ENCODE results near the gene HBZ. TPM values are rescaled to one million over a fixed set of nuclear protein-coding genes. Genes with fewer than 3 reads are reported as not detected.
"Not testable (repeated sequence)": the region's sequence is repeated elsewhere in the genome, so short reads cannot be mapped to it uniquely, and the experiment has no call there.

HBZ gene
- total and polyA plus RNA-seq, 7 donors = 0.05 to 0.12 (median 0.11) TPM; not detected in 4

DNA sequence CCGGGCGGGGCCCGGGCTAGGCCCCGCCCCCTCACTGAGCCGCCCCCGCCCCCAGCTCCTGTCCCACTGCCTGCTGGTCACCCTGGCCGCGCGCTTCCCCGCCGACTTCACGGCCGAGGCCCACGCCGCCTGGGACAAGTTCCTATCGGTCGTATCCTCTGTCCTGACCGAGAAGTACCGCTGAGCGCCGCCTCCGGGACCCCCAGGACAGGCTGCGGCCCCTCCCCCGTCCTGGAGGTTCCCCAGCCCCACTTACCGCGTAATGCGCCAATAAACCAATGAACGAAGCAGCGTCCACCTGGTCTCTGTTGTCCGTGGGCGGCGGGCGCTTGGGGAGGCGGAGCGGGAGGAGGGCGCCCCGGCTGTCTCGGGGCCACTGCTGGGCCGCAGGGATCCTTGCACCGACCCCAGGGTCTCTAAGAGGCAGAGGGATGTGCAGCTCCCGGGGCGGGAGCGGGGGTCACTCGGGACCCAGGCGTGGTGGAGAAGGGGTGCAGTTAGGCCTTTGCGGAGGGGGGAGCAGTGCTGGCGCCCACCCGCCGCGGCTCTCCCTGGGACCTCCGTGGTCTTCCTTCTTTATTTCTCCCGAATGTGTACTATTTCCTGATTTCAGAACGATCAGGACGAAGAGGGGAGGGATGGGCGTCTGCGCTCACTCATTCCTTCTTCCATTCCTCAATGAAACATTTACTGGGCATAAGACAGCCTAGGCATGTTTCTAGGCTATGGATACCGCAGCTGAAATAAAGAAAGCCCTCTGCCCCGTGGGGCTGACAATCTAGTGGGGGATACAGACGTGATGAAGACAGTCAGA lies 2.0 kb downstream of the HBZ start:
- 1% methylated on average over 48 to 55 of the region's 59 CpGs for WGBS, 3 donors

GRCh38 chr16:155031-155398 lies 2.6 kb downstream of the HBZ start:
- Histone ChIP-seq H3K9me3 (no peaks in the 10 kb centered on the region), H3K27me3 (ENCODE audit: insufficient read depth in 3 of 3, low read length in 2 of 3) (peaks cover 0 to 47% (median 7%) of the 10 kb centered on the region in 3 donors), H3K36me3 (ENCODE audit: insufficient read depth in 1 of 2, low read depth in 1 of 2) (no peaks in the 10 kb centered on the region), H3K4me1 (peaks cover 7% of the 10 kb centered on the region), H3K4me3 (peak overlapping the region; percentile 63), H3K27ac (no peak overlapping the region)
- intact Hi-C loops (cut with DNase I) = no loop called here
- ATAC-seq (no peak), DNase-seq (no peak)
- TF ChIP-seq, protein P1, sequence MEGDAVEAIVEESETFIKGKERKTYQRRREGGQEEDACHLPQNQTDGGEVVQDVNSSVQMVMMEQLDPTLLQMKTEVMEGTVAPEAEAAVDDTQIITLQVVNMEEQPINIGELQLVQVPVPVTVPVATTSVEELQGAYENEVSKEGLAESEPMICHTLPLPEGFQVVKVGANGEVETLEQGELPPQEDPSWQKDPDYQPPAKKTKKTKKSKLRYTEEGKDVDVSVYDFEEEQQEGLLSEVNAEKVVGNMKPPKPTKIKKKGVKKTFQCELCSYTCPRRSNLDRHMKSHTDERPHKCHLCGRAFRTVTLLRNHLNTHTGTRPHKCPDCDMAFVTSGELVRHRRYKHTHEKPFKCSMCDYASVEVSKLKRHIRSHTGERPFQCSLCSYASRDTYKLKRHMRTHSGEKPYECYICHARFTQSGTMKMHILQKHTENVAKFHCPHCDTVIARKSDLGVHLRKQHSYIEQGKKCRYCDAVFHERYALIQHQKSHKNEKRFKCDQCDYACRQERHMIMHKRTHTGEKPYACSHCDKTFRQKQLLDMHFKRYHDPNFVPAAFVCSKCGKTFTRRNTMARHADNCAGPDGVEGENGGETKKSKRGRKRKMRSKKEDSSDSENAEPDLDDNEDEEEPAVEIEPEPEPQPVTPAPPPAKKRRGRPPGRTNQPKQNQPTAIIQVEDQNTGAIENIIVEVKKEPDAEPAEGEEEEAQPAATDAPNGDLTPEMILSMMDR (IDR thresholded peaks at IDR 0.05) = no peak
- WGBS, 3 donors = 61 to 67% (median 63%) methylated on average over 7 of the region's 7 CpGs

More for the DNA sequence above, 2.0 kb downstream of the HBZ start:
- Histone ChIP-seq H3K27ac (no peak overlapping the region), H3K36me3 (ENCODE audit: insufficient read depth in 1 of 2, low read depth in 1 of 2) (no peaks in the 10 kb centered on the region), H3K9me3 (no peaks in the 10 kb centered on the region), H3K4me1 (peaks cover 7% of the 10 kb centered on the region), H3K27me3 (ENCODE audit: insufficient read depth in 3 of 3, low read length in 2 of 3) (peaks cover 0 to 52% (median 7%) of the 10 kb centered on the region in 3 donors), H3K4me3 (peak overlapping the region; percentile 63)
- TF ChIP-seq, protein P1 (IDR thresholded peaks at IDR 0.05) = no peak
- peak in 3 of 4 donors; percentile 43 to 72 (median 57) for ATAC-seq
- intact Hi-C loops (cut with DNase I) = no loop called here
- no peak for DNase-seq

GRCh38 chr16:159136-159849 lies 6.8 kb downstream of the HBZ start:
- intact Hi-C loops (cut with DNase I) = no loop called here
- TF ChIP-seq, protein P1 (IDR thresholded peaks at IDR 0.05) = no peak
- peaks cover 0 to 50% (median 9%) of the 10 kb centered on the region in 3 donors for H3K27me3 ChIP-seq (ENCODE audit: insufficient read depth in 3 of 3, low read length in 2 of 3)
- DNase-seq (no peak), ATAC-seq (no peak)
- no peaks in the 10 kb centered on the region for H3K36me3 ChIP-seq (ENCODE audit: insufficient read depth in 1 of 2, low read depth in 1 of 2)
- no peak overlapping the region for H3K27ac ChIP-seq
- WGBS, 3 donors = 44 to 50% (median 48%) methylated on average over 6 of the region's 6 CpGs
- peaks cover 7% of the 10 kb centered on the region for H3K4me1 ChIP-seq
- no peaks in the 10 kb centered on the region for H3K9me3 ChIP-seq
- no peak overlapping the region for H3K4me3 ChIP-seq

GRCh38 chr16:160242-160641 lies 7.8 kb downstream of the HBZ start:
- 71 to 72% (median 72%) methylated on average over 11 to 20 of the region's 20 CpGs for WGBS, 3 donors
- H3K36me3 ChIP-seq (ENCODE audit: insufficient read depth in 1 of 2, low read depth in 1 of 2); H3K9me3 ChIP-seq; H3K4me1 ChIP-seq; H3K4me3 ChIP-seq; DNase-seq; intact Hi-C loops (cut with DNase I); H3K27ac ChIP-seq; ATAC-seq: not testable (repeated sequence)
- peaks cover 0 to 45% (median 5%) of the 10 kb centered on the region in 3 donors for H3K27me3 ChIP-seq (ENCODE audit: insufficient read depth in 3 of 3, low read length in 2 of 3)

DNA sequence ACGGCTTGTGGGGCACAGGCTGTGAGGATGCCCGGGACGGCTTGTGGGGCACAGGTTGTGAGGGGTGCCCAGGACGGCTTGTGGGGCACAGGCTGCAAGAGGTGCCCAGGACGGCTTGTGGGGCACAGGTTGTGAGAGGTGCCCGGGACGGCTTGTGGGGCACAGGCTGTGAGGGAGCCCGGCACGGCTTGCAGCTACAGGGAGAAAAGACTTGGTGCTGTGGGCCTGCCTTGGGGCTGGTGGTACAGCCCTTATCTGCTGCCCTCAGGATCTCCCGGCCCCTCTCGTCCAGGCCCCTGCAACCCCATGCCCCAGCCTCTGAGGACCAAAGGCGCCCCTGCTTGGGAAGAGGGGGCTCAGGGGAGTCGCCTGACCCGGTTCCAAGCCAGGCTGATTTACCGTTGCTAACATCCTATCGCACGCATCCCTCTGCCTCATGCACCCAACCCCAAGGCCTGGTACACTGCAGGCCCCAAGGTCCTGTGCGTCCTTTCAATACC lies 8.3 kb downstream of the HBZ start:
- intact Hi-C loops (cut with DNase I) = no loop called here
- Histone ChIP-seq H3K27me3 (ENCODE audit: insufficient read depth in 3 of 3, low read length in 2 of 3) (peaks cover 0 to 45% (median 10%) of the 10 kb centered on the region in 3 donors), H3K9me3 (no peaks in the 10 kb centered on the region), H3K27ac (no peak overlapping the region), H3K4me1 (peaks cover 7% of the 10 kb centered on the region), H3K36me3 (ENCODE audit: insufficient read depth in 1 of 2, low read depth in 1 of 2) (no peaks in the 10 kb centered on the region), H3K4me3 (no peak overlapping the region)
- TF ChIP-seq, protein P1 (IDR thresholded peaks at IDR 0.05) = no peak
- DNase-seq (no peak), ATAC-seq (no peak)
- 53 to 66% (median 60%) methylated on average over 12 to 18 of the region's 18 CpGs for WGBS, 3 donors
